PC-9 (cell line): Measurements from ENCODE around the gene SLC8A3. TPM values are rescaled to one million over a fixed set of nuclear protein-coding genes. Genes with fewer than 3 reads are reported as not detected.

ENCODE experiments used
- BruUV-seq: library from RNA; stranded (reverse); fragments of 400-500 nt; replicated peaks from 2 replicates; lab custom pipeline; 2021; lab: Mats Ljungman, UMichigan
- CTCF ChIA-PET: fragments of 300-600 bp; sonication (Branson Sonifier 250); formaldehyde crosslinking; loops from one replicate; lab custom pipeline; 2022; ENCODE audit warnings: antibody characterized with exemption; lab: Charles Lee
- POLR2A ChIA-PET: fragments of 300-600 bp; sonication (Branson Sonifier 250); formaldehyde crosslinking; loops from one replicate; lab custom pipeline; 2022; ENCODE audit warnings: antibody characterized with exemption; ENCODE audit not compliant: unreplicated experiment; lab: Charles Lee
- DNase-seq, 2 experiments: peaks; one replicate each; pipeline versions ENCODE4 v3.0.0 to v3.0.0-alpha.2; 2015 to 2022; ENCODE audit warnings: mixed read lengths in 1 of 2
- H2AFZ ChIP-seq: fragments of 200-600 bp; sonication (generic); 2 replicates; pipeline ENCODE4 v1.8.1; 2017; ENCODE audit warnings: antibody characterized with exemption
- H3F3A ChIP-seq: fragments of 200-600 bp; sonication (generic); 2 replicates; pipeline ENCODE4 v1.8.1; 2017; ENCODE audit warnings: antibody characterized with exemption, mild to moderate bottlenecking, low read depth; ENCODE audit not compliant: insufficient read depth
- H3K27ac ChIP-seq: fragments of 200-600 bp; sonication (generic); 2 replicates; pipeline ENCODE4 v1.6.1; 2016; ENCODE audit warnings: mixed run types
- H3K27me3 ChIP-seq: fragments of 200-600 bp; sonication (generic); 2 replicates; pipeline ENCODE4 v1.6.1; 2016; ENCODE audit warnings: low read depth, mixed run types; ENCODE audit not compliant: insufficient read depth
- H3K36me3 ChIP-seq: fragments of 200-600 bp; sonication (generic); 2 replicates; pipeline ENCODE4 v1.6.1; 2016; ENCODE audit warnings: low read depth, mixed run types
- H3K4me1 ChIP-seq: fragments of 200-600 bp; sonication (generic); replicated peaks from 2 replicates; pipeline ENCODE4 v1.6.1; 2016; ENCODE audit warnings: mixed run types; ENCODE audit not compliant: insufficient read depth
- H3K4me2 ChIP-seq: fragments of 200-600 bp; sonication (generic); 2 replicates; pipeline ENCODE4 v1.6.1; 2017; ENCODE audit warnings: mixed run types
- H3K4me3 ChIP-seq: fragments of 200-600 bp; sonication (generic); 2 replicates; pipeline ENCODE4 v1.6.1; 2016; ENCODE audit warnings: mixed run types
- H3K79me2 ChIP-seq: fragments of 200-600 bp; sonication (generic); 2 replicates; pipeline ENCODE4 v1.6.1; 2017; ENCODE audit warnings: low read depth, mixed run types
- H3K9me2 ChIP-seq: fragments of 200-600 bp; sonication (generic); 2 replicates; pipeline ENCODE4 v1.8.1; 2017; ENCODE audit warnings: mild to moderate bottlenecking; ENCODE audit not compliant: insufficient read depth
- H3K9me3 ChIP-seq: fragments of 200-600 bp; sonication (generic); 2 replicates; pipeline ENCODE4 v1.8.1; 2016; ENCODE audit warnings: low read depth; ENCODE audit not compliant: insufficient read depth
- H4K20me1 ChIP-seq: fragments of 200-600 bp; sonication (generic); 2 replicates; pipeline ENCODE4 v1.8.1; 2017; ENCODE audit not compliant: insufficient read depth
- CTCF ChIP-seq: fragments of 200-600 bp; sonication (generic); conservative IDR thresholded peaks from 2 replicates; pipeline ENCODE4 v1.6.1; 2017; ENCODE audit warnings: mixed run types, antibody characterized with exemption, mild to moderate bottlenecking, moderate library complexity
- EZH2 ChIP-seq: fragments of 200-600 bp; sonication (generic); IDR thresholded peaks from 2 replicates; pipeline ENCODE4 v1.8.0; 2017; ENCODE audit warnings: antibody characterized with exemption, low read depth
- intact Hi-C: fragments of 100-400 bp; cut with micrococcal nuclease; formaldehyde crosslinking; loops from one replicate; pipeline ENCODE4 v1.10.0; 2022; ENCODE audit not compliant: unreplicated experiment
- total RNA-seq: library from RNA; stranded (reverse); gene quantifications from 2 replicates; pipeline ENCODE4 v1.2.3, GENCODE V29; 2021

Gene SLC8A3
- total RNA-seq, 1 experiment from 2014 or later: not detected

- Histone ChIP-seq H3K9me3 (no peaks in the 10 kb centered on the region), H4K20me1 (no peaks in the 10 kb centered on the region), H3K79me2 (no peaks in the 10 kb centered on the region), H3K9me2 (no peaks in the 10 kb centered on the region), H3K4me2 (no peak overlapping the region), H3K27ac (no peak overlapping the region), H3K36me3 (no peaks in the 10 kb centered on the region), H3K4me1 (peaks cover 9% of the 10 kb centered on the region), H3K27me3 (no peaks in the 10 kb centered on the region), H3K4me3 (no peak overlapping the region), H3F3A (no peaks in the 10 kb centered on the region), H2AFZ (no peak overlapping the region)
- POLR2A ChIA-PET: no interaction called here
- CTCF ChIA-PET: no interaction called here
- TF ChIP-seq CTCF: no peak
- no peak for TF ChIP-seq EZH2
- no TSS peak for BruUV-seq
- DNase-seq: no peak
- intact Hi-C loops: no loop called here
Measured at GRCh38 chr14:70004791-70005190, 184.0 kb downstream of the SLC8A3 start.

GRCh38 chr14:70002589-70003346, 186.0 kb downstream of the SLC8A3 start:
- Histone ChIP-seq H2AFZ (no peak overlapping the region), H3K4me2 (no peak overlapping the region), H3F3A (peaks cover 9% of the 10 kb centered on the region), H3K79me2 (no peaks in the 10 kb centered on the region), H3K27me3 (no peaks in the 10 kb centered on the region), H3K9me3 (no peaks in the 10 kb centered on the region), H3K36me3 (no peaks in the 10 kb centered on the region), H3K4me1 (peaks cover 28% of the 10 kb centered on the region), H3K4me3 (no peak overlapping the region), H3K9me2 (no peaks in the 10 kb centered on the region), H3K27ac (no peak overlapping the region), H4K20me1 (no peaks in the 10 kb centered on the region)
- CTCF ChIA-PET: no interaction called here
- TF ChIP-seq CTCF: no peak
- no peak for TF ChIP-seq EZH2
- no TSS peak for BruUV-seq
- POLR2A ChIA-PET: no interaction called here
- intact Hi-C loops: no loop called here
- DNase-seq: no peak

- no peak for TF ChIP-seq CTCF
- TF ChIP-seq EZH2: no peak
- intact Hi-C loops: no loop called here
- H3K9me3 ChIP-seq: no peaks in the 10 kb centered on the region
- no peak for DNase-seq
- no peak overlapping the region for H3K4me3 ChIP-seq
- H4K20me1 ChIP-seq: no peaks in the 10 kb centered on the region
- no peaks in the 10 kb centered on the region for H3K27me3 ChIP-seq
- CTCF ChIA-PET: no interaction called here
- no peak overlapping the region for H3K4me2 ChIP-seq
- peaks cover 9% of the 10 kb centered on the region for H3F3A ChIP-seq
- H2AFZ ChIP-seq: no peak overlapping the region
- H3K36me3 ChIP-seq: no peaks in the 10 kb centered on the region
- peaks cover 46% of the 10 kb centered on the region for H3K4me1 ChIP-seq
- no TSS peak for BruUV-seq
- POLR2A ChIA-PET: no interaction called here
- H3K9me2 ChIP-seq: no peaks in the 10 kb centered on the region
- no peak overlapping the region for H3K27ac ChIP-seq
- H3K79me2 ChIP-seq: no peaks in the 10 kb centered on the region
Measured at GRCh38 chr14:70000601-70001000, 188.2 kb downstream of the SLC8A3 start.
